NCI-H446 (cell line): Measurements from ENCODE around the gene PRM3.
"Not testable (repeated sequence)": the region's sequence is repeated elsewhere in the genome, so short reads cannot be mapped to it uniquely, and the experiment has no call there.

ENCODE experiments used
- DNase-seq, 2 experiments: peaks; one replicate each; lab custom pipeline; 2025; lab: John Stamatoyannopoulos, UW

Gene PRM3

GRCh38 chr16:11303405-11304138 lies 30.1 kb upstream of the PRM3 start:
- no peak for DNase-seq

DNA sequence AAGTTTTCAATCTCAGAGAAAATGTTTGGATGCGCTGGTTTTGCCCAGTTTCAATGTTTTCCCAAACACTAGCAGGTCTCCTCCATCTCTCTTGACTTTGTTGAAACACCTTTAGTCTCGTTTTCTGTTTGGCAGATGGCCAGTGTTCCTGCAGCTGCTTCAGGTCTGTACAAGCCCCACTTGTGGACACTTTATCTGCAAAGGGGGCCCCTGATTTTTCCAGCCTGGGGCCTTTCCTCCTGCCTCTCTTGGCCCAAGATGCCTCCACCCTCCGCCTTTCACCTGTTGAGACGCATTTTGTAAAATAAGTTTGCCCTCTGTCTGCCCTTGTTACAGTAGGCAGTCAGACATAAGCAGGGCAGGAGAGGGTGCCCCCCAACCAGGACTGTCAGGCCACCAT lies 29.5 kb upstream of the PRM3 start:
- no peak for DNase-seq

- DNase-seq = no peak
Measured at GRCh38 chr16:11301645-11302501, 28.4 kb upstream of the PRM3 start.

GRCh38 chr16:11300560-11300892 lies 27.1 kb upstream of the PRM3 start:
- no peak for DNase-seq

DNA sequence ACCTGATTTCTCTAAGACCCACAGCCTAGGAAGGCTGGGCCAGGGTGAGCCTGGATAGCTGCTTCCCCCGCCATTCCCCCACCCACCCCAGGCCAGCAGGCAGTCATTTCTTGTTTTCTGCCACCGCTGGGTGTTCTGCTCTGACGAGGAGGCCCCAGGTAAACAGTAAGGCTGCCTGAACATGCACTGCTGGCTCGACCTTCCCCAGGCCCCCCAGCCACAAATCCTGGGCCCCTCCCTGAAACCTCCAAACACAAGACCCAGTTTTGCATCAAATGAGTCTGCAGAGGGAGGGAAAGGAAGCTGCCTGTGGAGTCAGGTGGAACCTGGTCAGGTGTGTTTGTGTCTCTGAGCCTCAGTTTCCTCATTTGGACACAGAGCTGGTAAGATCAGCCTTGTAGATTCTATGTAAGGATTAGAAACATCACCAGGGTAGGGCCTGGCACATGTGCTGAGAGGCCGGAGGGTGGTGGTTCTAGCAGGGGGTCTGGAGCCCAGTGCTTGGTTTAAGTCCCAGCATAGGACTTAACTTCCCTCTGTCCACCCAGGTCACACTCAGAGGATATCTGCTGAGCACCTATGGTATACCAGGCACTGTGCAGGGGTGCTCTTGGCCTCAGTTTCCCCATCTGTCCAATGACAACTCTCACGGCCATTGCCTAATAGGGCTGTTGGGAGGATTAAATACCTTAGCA lies 26.6 kb upstream of the PRM3 start:
- DNase-seq = no peak

DNA sequence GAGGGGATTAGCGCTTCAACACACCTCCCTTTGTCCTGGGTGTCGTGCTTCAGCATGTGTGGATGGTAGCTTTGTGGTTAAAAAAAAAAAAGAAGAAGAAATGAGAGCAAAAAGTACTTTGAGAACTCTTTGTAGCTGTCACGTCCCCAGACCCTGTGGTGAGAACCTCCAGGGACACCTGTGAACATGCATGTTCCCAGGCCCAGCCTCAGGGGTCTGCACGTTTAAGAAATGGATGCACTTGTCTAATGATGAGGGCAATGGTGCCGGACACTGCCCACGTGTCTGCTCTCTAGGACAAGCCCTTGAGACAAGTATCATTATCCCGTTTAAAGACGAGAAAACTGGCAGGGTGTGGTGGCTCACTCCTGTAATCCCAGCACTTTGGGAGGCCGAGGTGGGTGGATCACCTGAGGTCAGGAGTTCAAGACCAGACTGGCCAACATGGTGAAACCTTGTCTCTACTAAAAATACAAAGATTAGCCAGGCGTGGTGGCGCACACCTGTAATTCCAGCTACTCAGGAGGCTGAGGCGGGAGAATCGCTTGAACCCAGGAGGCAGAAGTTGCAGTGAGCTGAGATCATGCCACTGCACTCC lies 25.6 kb upstream of the PRM3 start:
- not testable (repeated sequence) for DNase-seq

DNA sequence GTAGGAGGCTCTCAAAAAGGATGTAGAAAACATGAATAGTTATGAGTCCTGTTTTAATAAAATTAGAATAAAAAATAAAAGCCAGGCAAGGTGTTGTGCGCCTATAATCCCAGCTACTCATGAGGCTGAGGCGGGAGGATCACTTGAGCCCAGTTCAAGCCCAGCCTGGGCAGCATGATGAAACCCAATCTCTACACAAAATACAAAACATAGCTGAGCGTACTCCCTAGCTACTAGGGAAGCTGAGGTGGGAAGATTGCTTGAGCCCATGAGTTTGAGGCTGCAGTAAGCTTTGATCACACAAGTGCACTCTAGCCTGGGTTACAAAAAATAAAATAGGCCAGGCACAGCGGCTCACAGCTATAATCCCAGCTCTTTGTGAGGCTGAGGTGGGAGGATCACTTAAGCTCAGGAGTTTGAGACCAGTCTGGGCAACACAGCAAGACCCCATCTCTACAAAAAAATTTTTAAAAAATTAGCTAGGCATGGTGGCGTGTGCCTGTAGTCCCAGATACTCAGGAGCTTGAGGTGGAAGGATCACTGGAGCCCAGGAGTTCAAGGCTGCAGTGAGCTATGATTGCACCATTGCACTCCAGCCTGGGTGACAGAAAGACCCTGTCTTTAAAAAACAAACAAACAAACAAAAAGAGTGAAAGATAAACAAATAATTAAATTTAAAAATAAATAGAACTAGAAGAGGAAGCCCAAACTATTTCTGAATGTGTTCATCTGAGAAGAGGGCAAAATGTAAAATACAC lies 24.9 kb upstream of the PRM3 start:
- DNase-seq = no peak

- DNase-seq = peak in 1 of 2 experiments; percentile 19
Measured at GRCh38 chr16:11297492-11298142, 24.2 kb upstream of the PRM3 start.

DNA sequence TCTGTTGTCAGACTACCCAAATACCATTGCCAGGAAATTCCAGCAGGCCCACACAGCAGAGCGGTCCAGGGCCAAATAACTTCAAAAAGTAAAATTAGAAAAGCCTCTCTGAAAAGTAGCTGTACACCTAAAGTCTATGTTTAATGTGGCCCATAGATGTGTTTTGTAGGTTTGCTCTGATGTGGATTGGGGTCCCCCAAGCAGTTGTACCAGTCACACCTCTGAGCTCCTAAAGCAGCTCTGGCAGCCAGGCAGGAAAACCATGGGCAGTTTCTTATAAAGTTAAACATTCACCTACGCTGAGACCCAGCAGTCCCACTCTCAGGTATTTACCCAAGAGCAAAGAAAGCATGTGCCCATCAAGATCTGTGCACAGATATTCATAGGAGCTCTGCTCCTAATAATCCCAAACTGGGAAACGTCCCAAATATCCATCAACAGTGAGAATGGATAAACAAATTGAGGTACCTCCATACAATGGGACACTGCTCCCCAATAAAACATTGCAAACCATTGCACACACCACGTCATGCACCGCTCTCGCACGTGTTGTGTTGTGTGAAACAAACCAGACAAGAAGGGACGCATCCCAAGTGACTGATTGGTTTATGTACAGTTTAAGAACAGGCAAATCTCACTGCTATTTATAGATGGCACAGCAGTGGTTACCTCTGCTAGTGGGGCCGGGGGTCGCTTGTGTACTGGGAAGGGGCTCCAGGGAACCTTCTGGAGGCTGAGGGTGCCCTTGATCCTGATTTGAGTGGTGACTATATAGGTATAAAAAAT lies 23.5 kb upstream of the PRM3 start:
- no peak for DNase-seq

GRCh38 chr16:11296351-11296705 lies 22.9 kb upstream of the PRM3 start:
- no peak for DNase-seq

DNA sequence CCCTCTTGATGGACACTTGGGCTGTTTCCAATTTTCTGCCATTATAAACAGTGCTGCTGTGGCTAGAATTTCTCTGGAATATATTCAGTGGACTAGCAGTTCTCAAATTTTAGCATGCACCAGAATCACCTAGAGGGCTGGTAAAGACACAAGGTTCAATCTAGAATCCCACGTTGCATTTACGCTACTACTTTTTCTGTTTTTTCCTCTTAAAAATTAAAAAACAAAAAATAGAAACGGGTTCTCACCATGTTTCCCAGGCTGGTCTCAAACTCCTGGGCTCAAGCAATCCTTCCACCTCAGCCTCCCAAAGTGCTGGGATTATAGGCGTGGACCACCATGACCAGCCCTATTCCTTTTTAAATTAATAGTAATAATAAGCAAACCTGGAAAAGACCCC lies 22.2 kb upstream of the PRM3 start:
- DNase-seq = no peak

GRCh38 chr16:11292076-11292748 lies 18.8 kb upstream of the PRM3 start:
- DNase-seq = no peak

DNA sequence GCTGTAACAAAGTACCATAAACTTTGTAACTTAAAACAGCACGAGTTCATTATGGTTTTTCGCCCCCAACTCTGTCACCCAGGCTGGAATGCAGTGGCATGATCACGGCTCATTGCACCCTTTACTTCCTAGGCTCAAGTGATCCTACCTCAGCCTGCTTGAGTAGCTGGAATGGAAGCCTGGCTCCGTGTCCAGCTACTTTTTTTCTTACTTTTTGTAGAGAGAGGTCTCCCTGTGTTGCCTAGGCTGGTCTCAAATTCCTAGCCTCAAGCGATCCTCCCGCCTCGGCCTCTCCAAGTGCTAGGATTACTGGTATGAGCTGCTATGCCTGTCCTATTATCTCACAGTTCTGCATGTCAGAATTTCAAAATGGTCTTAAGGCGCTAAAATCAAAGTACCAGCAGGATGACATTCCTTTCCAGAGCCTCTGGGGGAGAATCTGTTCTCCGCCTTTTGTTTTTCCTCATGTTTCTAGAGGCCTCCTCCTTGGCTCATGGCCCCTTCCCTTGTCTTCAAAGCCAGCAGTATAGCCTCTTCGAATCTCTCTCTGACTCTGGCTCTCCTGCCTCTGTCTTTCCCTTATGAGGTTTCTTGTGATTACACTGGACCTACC lies 17.8 kb upstream of the PRM3 start:
- no peak for DNase-seq

DNA sequence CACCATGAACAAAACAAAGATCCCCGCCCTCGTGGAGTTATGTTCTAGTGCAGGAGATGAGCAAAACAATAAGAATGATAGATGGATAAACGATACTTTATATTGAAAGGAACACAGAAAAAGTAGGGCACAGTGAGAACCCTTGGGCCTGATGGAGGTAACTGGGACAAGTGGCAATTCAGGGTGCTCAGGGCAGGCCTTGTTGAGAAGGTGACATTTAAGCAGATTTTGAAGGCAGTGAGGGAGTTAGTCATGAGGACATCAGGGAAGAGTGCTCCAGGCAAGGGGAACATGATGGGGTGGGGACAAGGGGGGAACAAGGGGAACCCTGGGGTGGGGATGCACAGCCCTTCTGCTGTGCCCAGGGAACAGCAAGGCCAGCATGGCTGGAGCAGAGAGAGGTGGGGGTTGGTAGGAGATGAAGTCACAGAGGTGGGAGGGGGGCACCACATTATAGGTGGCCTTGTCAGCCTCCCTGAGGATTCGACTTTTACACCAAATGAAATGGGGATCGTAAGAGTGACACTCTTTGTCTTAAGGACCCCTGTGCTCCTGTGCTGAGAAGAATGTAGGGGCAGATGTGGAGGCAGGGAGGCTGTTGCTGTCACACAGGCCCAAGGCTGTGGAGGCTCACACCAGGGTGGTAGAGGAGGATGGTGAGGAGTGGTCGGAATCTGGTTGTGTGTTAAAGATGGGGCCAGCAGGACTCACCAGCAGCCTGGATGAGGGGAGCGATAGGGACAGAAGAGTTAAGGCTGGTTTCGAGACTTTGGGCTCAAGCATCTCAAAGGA lies 16.9 kb upstream of the PRM3 start:
- no peak for DNase-seq

- not testable (repeated sequence) for DNase-seq
Measured at GRCh38 chr16:11289696-11290095, 16.3 kb upstream of the PRM3 start.

- DNase-seq = no peak
Measured at GRCh38 chr16:11289202-11289601, 15.8 kb upstream of the PRM3 start.

DNA sequence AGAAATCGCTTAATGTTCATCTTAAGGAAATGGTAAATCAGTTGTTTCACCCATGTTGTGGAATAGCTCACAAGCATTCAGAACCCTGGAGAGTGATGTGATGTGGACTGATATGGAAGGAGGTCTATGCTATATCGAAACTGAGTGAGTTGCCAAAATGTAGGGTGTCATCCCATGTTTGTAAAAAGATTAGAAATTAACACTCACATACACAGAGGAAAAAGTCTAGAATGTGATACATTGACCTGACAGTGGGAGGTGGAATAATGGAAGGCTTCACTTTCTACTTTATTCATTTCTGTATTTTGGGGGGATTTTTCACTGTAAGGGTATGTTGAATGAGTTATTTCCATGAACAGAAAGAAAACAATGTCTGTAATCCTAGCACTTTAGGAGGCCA lies 12.4 kb upstream of the PRM3 start:
- DNase-seq = no peak

GRCh38 chr16:11283820-11284248 lies 10.4 kb upstream of the PRM3 start:
- DNase-seq = no peak
